GM23338 (cell line): ENCODE data around the gene ITPR2. TPM values are rescaled to one million over a fixed set of nuclear protein-coding genes. Genes with fewer than 3 reads are reported as not detected.

Source experiments
- ATAC-seq: fragments of 200-7000 bp; cut with Tn5 transposase; 3 replicates; pipeline ENCODE4 v1.9.1; 2020
- DNase-seq: peaks from one replicate; pipeline ENCODE4 v3.0.0-alpha.2; 2015; ENCODE audit warnings: low spot score
- H2AFZ ChIP-seq: fragments of 200-600 bp; sonication (generic); 2 replicates; pipeline ENCODE4 v1.8.0; 2016; ENCODE audit warnings: antibody characterized with exemption, mild to moderate bottlenecking, moderate library complexity
- H3F3A ChIP-seq: fragments of 200-600 bp; sonication (generic); replicated peaks from 2 replicates; pipeline ENCODE4 v1.8.0; 2017; ENCODE audit warnings: antibody characterized with exemption, mixed run types, low read depth
- H3K27ac ChIP-seq: fragments of 200-600 bp; sonication (generic); 2 replicates; pipeline ENCODE4 v1.6.1; 2016; ENCODE audit warnings: low read depth
- H3K27me3 ChIP-seq: fragments of 200-600 bp; sonication (generic); 2 replicates; pipeline ENCODE4 v1.8.0; 2016; ENCODE audit warnings: mild to moderate bottlenecking, mixed run types, moderate library complexity; ENCODE audit not compliant: insufficient read depth
- H3K36me3 ChIP-seq: fragments of 200-600 bp; sonication (generic); 2 replicates; pipeline ENCODE4 v1.8.0; 2016; ENCODE audit warnings: mild to moderate bottlenecking; ENCODE audit not compliant: insufficient read depth
- H3K4me1 ChIP-seq: fragments of 200-600 bp; sonication (generic); 2 replicates; pipeline ENCODE4 v1.8.0; 2016; ENCODE audit warnings: mild to moderate bottlenecking, moderate library complexity; ENCODE audit not compliant: insufficient read depth
- H3K4me2 ChIP-seq: fragments of 200-600 bp; sonication (generic); 2 replicates; pipeline ENCODE4 v1.7.1; 2017; ENCODE audit warnings: mixed run types
- H3K4me3 ChIP-seq: fragments of 200-600 bp; sonication (generic); 2 replicates; pipeline ENCODE4 v1.6.1; 2016; ENCODE audit warnings: mixed run types
- H3K79me2 ChIP-seq: fragments of 200-600 bp; sonication (generic); replicated peaks from 2 replicates; pipeline ENCODE4 v1.8.0; 2017; ENCODE audit warnings: mild to moderate bottlenecking; ENCODE audit not compliant: insufficient read depth
- H3K9me2 ChIP-seq: fragments of 200-600 bp; sonication (generic); 2 replicates; pipeline ENCODE4 v1.8.0; 2017; ENCODE audit not compliant: insufficient read depth
- H4K20me1 ChIP-seq: fragments of 200-600 bp; sonication (generic); replicated peaks from 2 replicates; pipeline ENCODE4 v1.8.0; 2017; ENCODE audit warnings: mild to moderate bottlenecking; ENCODE audit not compliant: insufficient read depth
- H3K27ac Mint-ChIP-seq: 2 replicates; pipeline ENCODE4 v1.8.0; 2020; ENCODE audit warnings: inconsistent platforms, mild to moderate bottlenecking, moderate library complexity, mixed read lengths
- H3K27me3 Mint-ChIP-seq: 3 replicates; pipeline ENCODE4 v1.8.0; 2022; ENCODE audit warnings: low read depth, mild to moderate bottlenecking, moderate library complexity, mixed read lengths, inconsistent platforms; ENCODE audit not compliant: insufficient read depth, poor library complexity
- H3K36me3 Mint-ChIP-seq: 3 replicates; pipeline ENCODE4 v1.8.0; 2021; ENCODE audit warnings: low read depth, mild to moderate bottlenecking, inconsistent platforms, moderate library complexity, mixed read lengths
- H3K4me1 Mint-ChIP-seq: 3 replicates; pipeline ENCODE4 v1.8.0; 2020; ENCODE audit warnings: mild to moderate bottlenecking, inconsistent platforms, mixed read lengths
- H3K4me3 Mint-ChIP-seq: 3 replicates; pipeline ENCODE4 v1.8.0; 2021; ENCODE audit warnings: moderate library complexity, mild to moderate bottlenecking, inconsistent platforms, mixed read lengths
- H3K9me3 Mint-ChIP-seq: 3 replicates; pipeline ENCODE4 v1.8.0; 2020; ENCODE audit warnings: moderate library complexity, mild to moderate bottlenecking, inconsistent platforms, mixed read lengths
- CREB1 ChIP-seq: fragments of 250-450 bp; sonication (Bioruptor Pico); IDR thresholded peaks from 2 replicates; pipeline ENCODE4 v1.5.0; 2020; ENCODE audit warnings: low read depth, mild to moderate bottlenecking, moderate library complexity
- CTCF ChIP-seq, 2 experiments: fragments of 200-600 bp in 1 of 2; sonication (generic) in 1 of 2; conservative IDR thresholded peaks; 2 replicates each; pipeline versions ENCODE4 v1.5.1 to v1.6.1; 2016 to 2017; ENCODE audit warnings: antibody characterized with exemption in 2 of 2, low read depth in 2 of 2, mild to moderate bottlenecking in 2 of 2, moderate library complexity in 1 of 2
- ETS1 ChIP-seq: IDR thresholded peaks from 2 replicates; pipeline ENCODE4 v1.6.1; 2016; ENCODE audit warnings: antibody characterized with exemption
- EZH2 ChIP-seq: fragments of 200-600 bp; sonication (generic); IDR thresholded peaks from one replicate; pipeline ENCODE4 v1.8.0; 2017; ENCODE audit warnings: antibody characterized with exemption, mild to moderate bottlenecking, low read depth; ENCODE audit not compliant: unreplicated experiment
- EZH2phosphoT487 ChIP-seq: fragments of 200-600 bp; sonication (generic); IDR thresholded peaks from one replicate; pipeline ENCODE4 v1.8.1; 2018; ENCODE audit warnings: antibody characterized with exemption; ENCODE audit not compliant: unreplicated experiment
- JUNB ChIP-seq: IDR thresholded peaks from one replicate; pipeline ENCODE4 v1.6.1; 2016; ENCODE audit warnings: antibody characterized with exemption; ENCODE audit not compliant: unreplicated experiment
- NANOG ChIP-seq: IDR thresholded peaks from 2 replicates; pipeline ENCODE4 v1.6.1; 2016; ENCODE audit warnings: antibody characterized with exemption, borderline replicate concordance
- POLR2AphosphoS5 ChIP-seq: IDR thresholded peaks from 2 replicates; pipeline ENCODE4 v1.6.1; 2016; ENCODE audit warnings: antibody characterized with exemption, low read depth
- REST ChIP-seq: IDR thresholded peaks from one replicate; pipeline ENCODE4 v1.6.1; 2018; ENCODE audit warnings: antibody characterized with exemption; ENCODE audit not compliant: unreplicated experiment
- STAT1 ChIP-seq: IDR thresholded peaks from one replicate; pipeline ENCODE4 v1.6.1; 2016; ENCODE audit warnings: antibody characterized with exemption; ENCODE audit not compliant: unreplicated experiment
- ZNF114 ChIP-seq: fragments of 250-450 bp; sonication (Bioruptor Pico); IDR thresholded peaks from 2 replicates; pipeline ENCODE4 v1.5.0; 2020; ENCODE audit warnings: mild to moderate bottlenecking, moderate library complexity
- ZNF331 ChIP-seq: fragments of 250-450 bp; sonication (Bioruptor Pico); IDR thresholded peaks from 2 replicates; pipeline ENCODE4 v1.5.0; 2020; ENCODE audit warnings: low read depth, mild to moderate bottlenecking, moderate library complexity
- ZNF462 ChIP-seq: fragments of 250-450 bp; sonication (Bioruptor Pico); IDR thresholded peaks from 2 replicates; pipeline ENCODE4 v1.5.0; 2020; ENCODE audit warnings: mild to moderate bottlenecking, moderate library complexity
- polyA plus RNA-seq: library from polyadenylated mRNA; unstranded; fragments of >200 nt; fragmentation: Nextera tagmentation; extraction: Ambion mirVana; gene quantifications from 2 replicates; pipeline ENCODE4 v1.2.1, GENCODE V29; 2016
- total RNA-seq: library from RNA; depleted of rRNA; stranded (reverse); fragments of >200 nt; shearing (Covaris generic); gene quantifications from 2 replicates; pipeline ENCODE4 v1.2.3, GENCODE V29; 2014

ITPR2 gene
- total and polyA plus RNA-seq, 2 experiments from 2014 or later, result 44.5 to 65.2 TPM

GRCh38 chr12:26646571-26646970, 186.4 kb downstream of the ITPR2 start:
- no peak for ATAC-seq
- no peak for TF ChIP-seq JUNB
- TF ChIP-seq ZNF114 (CRISPR knock-in tag), result no peak
- no peak for TF ChIP-seq EZH2
- TF ChIP-seq EZH2phosphoT487, result no peak
- no peak for TF ChIP-seq CREB1
- no peak for TF ChIP-seq POLR2AphosphoS5
- no peak for TF ChIP-seq ZNF462 (CRISPR knock-in tag)
- TF ChIP-seq ZNF331 (CRISPR knock-in tag), result no peak
- no peak for TF ChIP-seq STAT1
- TF ChIP-seq REST, result no peak
- TF ChIP-seq ETS1, result no peak
- no peak for TF ChIP-seq NANOG
- TF ChIP-seq CTCF (conservative IDR thresholded peaks at IDR 0.05; ENCODE audit: low read depth in 2 of 2), result no peak

More at GRCh38 chr12:26646571-26646970, 186.4 kb downstream of the ITPR2 start:
- H3K27ac ChIP-seq, result no peak overlapping the region
- peaks cover 23% of the 10 kb centered on the region for H3K9me2 ChIP-seq
- Mint-ChIP-seq H3K36me3 (peaks cover 64% of the 10 kb centered on the region), H3K4me3 (no peak overlapping the region), H3K27me3 (peaks cover 4% of the 10 kb centered on the region), H3K9me3 (peaks cover 9% of the 10 kb centered on the region; the same call in 2 of the 3 replicates), H3K27ac (no peak overlapping the region), H3K4me1 (peaks cover 34% of the 10 kb centered on the region)
- H4K20me1 ChIP-seq, result no peaks in the 10 kb centered on the region
- no peak overlapping the region for H2AFZ ChIP-seq
- peaks cover 18% of the 10 kb centered on the region for H3K36me3 ChIP-seq
- no peaks in the 10 kb centered on the region for H3K79me2 ChIP-seq
- H3K27me3 ChIP-seq, result no peaks in the 10 kb centered on the region
- H3K4me2 ChIP-seq, result no peak overlapping the region
- DNase-seq, result no peak
- H3K4me3 ChIP-seq, result no peak overlapping the region
- H3F3A ChIP-seq, result no peaks in the 10 kb centered on the region
- peaks cover 10% of the 10 kb centered on the region for H3K4me1 ChIP-seq
